Measurements from ENCODE around the gene NKX2-4.

The NKX2-4 gene

DNA sequence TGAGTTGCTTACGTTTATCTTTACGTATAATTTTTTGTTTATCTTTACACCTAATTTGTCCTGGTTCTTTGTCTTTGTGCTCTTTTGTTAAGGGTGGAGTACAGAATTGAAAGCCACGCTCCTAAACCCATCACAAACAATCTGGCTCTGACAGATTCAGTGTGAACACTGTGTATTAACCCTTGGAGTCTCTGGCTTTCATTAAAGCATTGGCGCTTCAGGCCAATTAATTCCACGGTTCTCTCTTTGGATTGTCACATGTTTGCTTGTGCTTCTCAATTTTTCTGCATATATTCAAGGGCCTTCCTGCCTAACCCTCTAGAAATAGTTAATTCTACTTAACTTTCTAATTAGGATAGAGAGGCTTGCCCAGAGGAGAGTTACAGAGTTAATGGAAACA lies 38.6 kb downstream of the NKX2-4 start:
- no peak for DNase-seq

DNA sequence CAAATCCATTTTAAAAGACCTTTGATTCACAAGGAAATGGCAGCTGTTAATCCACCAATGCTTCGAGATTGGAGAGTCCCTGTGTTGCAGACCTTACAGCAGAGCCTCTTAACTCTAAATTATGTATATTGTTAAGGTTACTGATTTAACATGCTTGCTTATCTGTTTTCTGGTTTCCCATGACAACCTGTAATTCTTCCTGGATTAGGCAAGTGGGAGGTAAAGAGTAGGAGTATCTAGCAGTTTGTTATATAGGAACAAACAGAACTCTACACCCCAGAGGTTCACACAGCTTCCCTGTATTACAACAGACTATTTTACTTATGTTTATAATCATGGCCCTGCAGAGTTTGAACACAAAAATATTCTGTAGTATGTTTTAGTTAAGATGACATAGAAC lies 39.5 kb downstream of the NKX2-4 start:
- DNase-seq: no peak

DNA sequence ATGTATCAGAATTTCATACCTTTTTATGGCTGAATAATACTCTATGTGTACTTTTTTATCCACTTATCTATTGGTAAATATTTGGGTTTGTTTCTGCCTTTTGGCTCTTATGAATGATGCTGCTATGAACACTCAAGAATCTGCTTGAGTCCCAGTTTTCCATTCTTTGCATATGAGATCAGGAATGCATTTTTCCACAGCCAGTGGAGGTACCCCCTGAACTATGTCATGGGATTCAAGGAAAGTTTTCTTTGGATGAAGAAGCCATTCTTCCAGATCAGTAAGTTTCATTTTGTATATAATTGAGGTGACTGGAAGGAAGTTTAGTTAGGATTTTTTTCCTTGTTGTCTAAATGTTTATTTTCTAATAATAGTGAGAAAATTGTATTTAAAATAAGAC lies 40.9 kb downstream of the NKX2-4 start:
- DNase-seq: peak; percentile 11

DNA sequence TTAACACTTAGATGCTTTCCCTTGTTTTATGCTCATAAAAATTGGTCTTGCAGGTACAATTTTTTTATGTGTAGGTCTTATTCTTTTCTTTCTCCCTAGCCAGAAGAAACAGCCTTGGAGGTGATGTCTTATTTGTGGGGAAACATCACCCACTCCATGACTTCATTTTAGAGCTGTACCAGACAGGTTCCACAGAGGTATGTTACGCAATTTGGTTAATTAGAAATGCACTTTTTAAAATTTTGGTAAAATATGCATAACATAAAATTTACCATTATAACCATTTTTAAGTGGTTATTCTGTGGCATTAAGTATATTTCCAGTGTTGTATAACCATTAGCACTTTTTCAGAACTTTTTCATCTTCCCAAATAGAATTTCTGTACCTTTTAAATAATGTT lies 41.3 kb downstream of the NKX2-4 start:
- DNase-seq: no peak

DNA sequence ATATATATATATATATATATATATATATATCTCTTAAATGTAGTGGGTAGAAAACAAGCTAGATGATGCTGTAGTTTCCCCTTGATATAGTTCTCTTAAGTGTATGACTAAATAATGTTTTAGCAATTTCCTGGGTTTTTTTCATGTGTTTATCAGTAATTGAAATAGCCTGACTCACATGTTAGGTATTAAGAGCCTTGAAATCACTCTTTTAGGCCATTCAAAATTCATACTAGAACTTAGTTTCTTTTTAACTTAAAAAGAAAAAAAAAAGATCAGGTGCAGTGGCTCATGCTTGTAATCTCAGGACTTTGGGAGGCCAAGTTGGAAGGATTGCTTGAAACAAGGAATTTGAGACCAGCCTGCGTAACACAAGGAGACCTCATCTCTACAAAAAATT lies 44.1 kb downstream of the NKX2-4 start:
- DNase-seq: no peak

DNA sequence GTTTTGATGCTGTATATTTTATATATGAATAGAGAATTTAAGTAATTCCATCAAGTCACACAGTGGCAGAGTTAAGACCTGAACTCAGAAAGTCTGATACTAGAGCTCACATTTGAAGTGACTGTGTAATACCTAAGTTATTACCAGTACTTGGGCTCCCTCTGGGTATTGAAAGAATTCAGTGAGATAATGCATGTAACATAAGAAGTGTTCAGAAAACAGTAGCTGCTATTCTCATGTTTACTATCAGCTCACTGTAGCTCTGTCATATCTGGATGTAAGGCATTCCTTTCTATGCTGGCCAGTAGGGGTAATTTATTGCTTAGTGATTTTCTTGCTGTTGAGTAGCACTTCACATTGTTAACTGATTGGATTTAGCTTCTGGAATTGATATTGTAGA lies 44.6 kb downstream of the NKX2-4 start:
- peak; percentile 59 for DNase-seq

Data from fibroblast of skin of scalp (primary cell).